Adipocyte (in vitro differentiated cells): ENCODE data around the gene UBA3.
A peak's percentile ranks its signal among the peaks of the same experiment; 100 is the strongest.

Experiments used
- DNase-seq: peaks from one replicate; pipeline ENCODE4 v3.0.0-alpha.2; 2015; ENCODE audit warnings: low read depth
- H3K27me3 ChIP-seq: replicated peaks from 2 replicates; pipeline ENCODE4 v1.7.0; 2013; ENCODE audit warnings: mild to moderate bottlenecking, low read length, moderate library complexity; ENCODE audit not compliant: control insufficient read depth, insufficient read depth
- H3K36me3 ChIP-seq: 2 replicates; pipeline ENCODE4 v1.7.0; 2013; ENCODE audit warnings: low read length, mild to moderate bottlenecking, moderate library complexity; ENCODE audit not compliant: control insufficient read depth, insufficient read depth, severe bottlenecking
- H3K4me1 ChIP-seq: 2 replicates; pipeline ENCODE4 v1.7.0; 2013; ENCODE audit warnings: mild to moderate bottlenecking, low read length, moderate library complexity; ENCODE audit not compliant: control insufficient read depth, insufficient read depth
- H3K4me3 ChIP-seq: 2 replicates; pipeline ENCODE4 v1.7.0; 2013; ENCODE audit warnings: mild to moderate bottlenecking, low read length, moderate library complexity
- H3K9ac ChIP-seq: 2 replicates; pipeline ENCODE4 v1.7.0; 2013; ENCODE audit warnings: mild to moderate bottlenecking, low read length, moderate library complexity
- H3K9me3 ChIP-seq: 2 replicates; pipeline ENCODE4 v1.7.0; 2013; ENCODE audit warnings: mild to moderate bottlenecking, low read length, moderate library complexity; ENCODE audit not compliant: control insufficient read depth

Gene UBA3

DNA sequence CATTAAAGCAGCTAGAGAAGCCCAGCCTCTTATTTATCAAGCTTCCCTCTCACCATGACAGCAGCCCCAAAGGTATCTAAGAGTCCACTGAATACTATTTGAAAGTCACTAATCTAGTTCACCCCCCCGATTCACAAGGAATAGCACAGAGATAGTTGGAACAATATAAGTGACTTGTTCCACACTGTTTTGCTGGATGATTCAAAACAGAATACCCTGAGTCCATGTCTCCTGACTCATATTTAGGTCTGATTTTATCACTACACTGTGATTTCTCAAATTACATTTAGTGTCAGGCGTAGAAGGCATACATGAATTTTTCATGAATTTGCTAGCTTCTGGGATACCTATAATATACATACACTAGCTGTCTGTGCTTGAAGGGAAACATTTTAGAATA, 48.0 kb downstream of the UBA3 start:
- peaks cover 20% of the 10 kb centered on the region for H3K4me1 ChIP-seq
- H3K36me3 ChIP-seq = peaks cover 98% of the 10 kb centered on the region
- H3K27me3 ChIP-seq = no peaks in the 10 kb centered on the region
- no peak overlapping the region for H3K9ac ChIP-seq
- no peaks in the 10 kb centered on the region for H3K9me3 ChIP-seq
- DNase-seq = peak; percentile 81
- H3K4me3 ChIP-seq = no peak overlapping the region

DNA sequence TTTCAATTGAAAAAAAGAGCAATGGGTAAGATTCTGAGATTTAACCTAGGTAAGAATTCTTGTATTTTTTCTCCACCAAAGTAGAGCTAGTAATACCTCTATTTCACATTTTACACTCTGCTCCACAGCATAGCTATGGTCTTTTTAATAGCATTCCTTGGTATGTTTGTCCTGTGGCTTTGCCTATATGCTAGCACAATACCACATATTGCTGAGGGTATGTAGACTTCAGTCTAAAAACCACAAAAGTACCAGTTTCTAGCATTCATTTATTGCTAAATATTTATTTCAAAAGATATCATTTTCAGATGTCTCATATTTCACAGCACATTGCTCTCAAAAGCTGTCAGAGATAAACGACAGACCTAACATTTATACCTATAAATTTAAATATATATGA, 48.5 kb downstream of the UBA3 start:
- peak; percentile 64 for DNase-seq
- no peak overlapping the region for H3K4me3 ChIP-seq
- H3K4me1 ChIP-seq = peaks cover 22% of the 10 kb centered on the region
- H3K27me3 ChIP-seq = no peaks in the 10 kb centered on the region
- no peak overlapping the region for H3K9ac ChIP-seq
- H3K9me3 ChIP-seq = no peaks in the 10 kb centered on the region
- H3K36me3 ChIP-seq = peaks cover 96% of the 10 kb centered on the region

- no peak for DNase-seq
- Histone ChIP-seq H3K9me3 (no peaks in the 10 kb centered on the region), H3K4me1 (no peaks in the 10 kb centered on the region), H3K36me3 (peaks cover 76% of the 10 kb centered on the region), H3K9ac (no peak overlapping the region), H3K4me3 (no peak overlapping the region), H3K27me3 (no peaks in the 10 kb centered on the region)
Measured at GRCh38 chr3:69020857-69021256, 59.3 kb downstream of the UBA3 start.

DNA sequence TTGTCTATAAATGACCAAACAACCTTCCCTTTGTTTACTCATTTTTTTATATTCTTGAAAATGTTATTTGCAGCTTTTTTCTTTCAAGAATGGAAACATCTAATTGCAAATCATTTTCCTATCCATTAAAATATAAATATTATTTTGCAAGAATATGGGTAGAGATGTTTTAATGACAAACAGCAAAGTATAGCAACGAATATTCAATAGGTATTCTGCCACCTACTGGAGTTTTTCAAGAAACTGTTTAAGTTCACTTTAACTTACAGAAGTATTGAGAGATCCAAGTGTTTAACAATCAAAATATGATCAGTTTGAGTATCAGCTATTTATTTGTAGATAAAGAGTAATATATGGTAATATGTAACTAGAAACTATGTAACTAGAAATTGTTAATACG, 59.7 kb downstream of the UBA3 start:
- Histone ChIP-seq H3K9me3 (no peaks in the 10 kb centered on the region), H3K4me1 (no peaks in the 10 kb centered on the region), H3K36me3 (peaks cover 76% of the 10 kb centered on the region), H3K4me3 (no peak overlapping the region), H3K9ac (no peak overlapping the region), H3K27me3 (no peaks in the 10 kb centered on the region)
- DNase-seq = peak; percentile 29

- Histone ChIP-seq H3K9me3 (no peaks in the 10 kb centered on the region), H3K36me3 (peaks cover 41% of the 10 kb centered on the region), H3K4me3 (no peak overlapping the region), H3K9ac (no peak overlapping the region), H3K27me3 (no peaks in the 10 kb centered on the region), H3K4me1 (peaks cover 19% of the 10 kb centered on the region)
- DNase-seq = no peak
Measured at GRCh38 chr3:69016901-69017300, 63.3 kb downstream of the UBA3 start.

GRCh38 chr3:69016102-69016501, 64.1 kb downstream of the UBA3 start:
- H3K4me3 ChIP-seq = no peak overlapping the region
- H3K9ac ChIP-seq = no peak overlapping the region
- H3K9me3 ChIP-seq = no peaks in the 10 kb centered on the region
- DNase-seq = no peak
- H3K36me3 ChIP-seq = peaks cover 34% of the 10 kb centered on the region
- H3K4me1 ChIP-seq = peaks cover 20% of the 10 kb centered on the region
- no peaks in the 10 kb centered on the region for H3K27me3 ChIP-seq

- H3K27me3 ChIP-seq = no peaks in the 10 kb centered on the region
- DNase-seq = peak; percentile 24
- peak overlapping the region; percentile 83 for H3K4me3 ChIP-seq
- H3K9me3 ChIP-seq = no peaks in the 10 kb centered on the region
- peaks cover 30% of the 10 kb centered on the region for H3K36me3 ChIP-seq
- peak overlapping the region; percentile 92 for H3K9ac ChIP-seq
- H3K4me1 ChIP-seq = peaks cover 37% of the 10 kb centered on the region
Measured at GRCh38 chr3:69014022-69014580, 66.1 kb downstream of the UBA3 start.

GRCh38 chr3:69013253-69014021, 66.7 kb downstream of the UBA3 start, which contains the start of gene EOGT:
Gene EOGT, minus strand, starts transcription at chr3:69013684. Its CDS starts 3,838 bp downstream, at chr3:69009846.
- Histone ChIP-seq H3K27me3 (no peaks in the 10 kb centered on the region), H3K4me3 (peak within 1 kb of the TSS; percentile 83), H3K9me3 (no peaks in the 10 kb centered on the region), H3K4me1 (peaks cover 42% of the 10 kb centered on the region), H3K9ac (peak within 1 kb of the TSS; percentile 92), H3K36me3 (peaks cover 32% of the 10 kb centered on the region)
- peak; percentile 94 for DNase-seq

DNA sequence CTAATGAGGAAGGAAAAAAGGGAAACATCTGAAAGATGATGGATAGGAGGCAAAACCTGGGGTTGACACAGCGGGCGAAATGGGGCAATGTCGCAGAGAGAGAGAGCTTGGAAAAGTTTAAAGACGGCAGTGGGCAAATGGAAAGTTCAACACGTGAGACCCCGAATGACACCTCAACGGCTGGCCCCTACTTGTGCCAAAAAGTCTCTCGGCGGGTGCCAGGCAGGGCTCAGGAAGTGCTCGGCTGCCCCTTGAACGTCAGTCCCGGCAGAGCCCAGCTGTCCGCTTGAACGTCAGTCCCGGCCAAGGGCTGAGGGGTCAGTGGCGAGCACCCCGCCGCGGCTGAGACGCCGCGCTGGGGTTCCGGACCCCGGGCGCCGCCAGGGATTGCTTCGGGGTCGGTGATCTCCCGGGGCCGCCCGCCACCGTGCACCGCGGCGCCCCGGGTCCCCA, 67.3 kb downstream of the UBA3 start:
- peaks cover 45% of the 10 kb centered on the region for H3K4me1 ChIP-seq
- H3K4me3 ChIP-seq = peak overlapping the region; percentile 83
- peak; percentile 77 for DNase-seq
- no peaks in the 10 kb centered on the region for H3K27me3 ChIP-seq
- H3K9ac ChIP-seq = peak overlapping the region; percentile 92
- H3K36me3 ChIP-seq = peaks cover 32% of the 10 kb centered on the region
- H3K9me3 ChIP-seq = no peaks in the 10 kb centered on the region

DNA sequence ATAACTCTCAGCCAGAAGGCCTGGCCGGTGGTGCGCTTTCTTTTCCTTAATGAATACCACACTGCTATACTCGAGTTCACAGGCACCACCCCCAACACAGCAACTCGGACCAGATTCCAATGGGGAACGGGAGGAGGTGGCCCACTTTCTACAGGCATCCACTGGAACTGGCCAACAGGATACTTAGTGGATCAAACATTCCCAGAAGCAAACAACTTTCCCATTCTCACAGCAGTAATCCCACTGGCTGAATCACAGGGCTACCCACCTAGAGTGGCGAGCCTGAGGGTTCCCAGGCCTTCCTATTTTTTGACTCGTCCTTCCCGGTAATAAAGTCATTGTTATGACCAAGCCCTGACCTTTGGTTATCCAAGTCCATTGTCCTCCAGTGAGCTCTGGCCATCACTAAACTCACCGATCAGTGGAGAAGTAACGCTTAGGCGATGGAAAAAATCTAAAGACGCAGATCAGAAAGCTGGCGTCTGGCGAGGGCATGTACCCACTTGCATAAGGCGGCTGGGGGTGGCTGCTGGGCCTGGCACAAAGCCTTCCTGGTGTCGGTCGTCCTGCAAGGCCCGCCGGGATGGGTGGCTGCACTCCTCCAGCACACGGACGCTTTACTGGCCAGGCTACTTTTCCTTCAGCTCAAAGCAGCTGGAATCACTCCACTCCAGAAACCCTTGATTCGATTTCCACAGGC, 67.9 kb downstream of the UBA3 start:
- Histone ChIP-seq H3K4me1 (peaks cover 45% of the 10 kb centered on the region), H3K27me3 (no peaks in the 10 kb centered on the region), H3K9ac (peak overlapping the region; percentile 92), H3K36me3 (peaks cover 30% of the 10 kb centered on the region), H3K9me3 (no peaks in the 10 kb centered on the region), H3K4me3 (peak overlapping the region; percentile 83)
- DNase-seq = peak; percentile 71

DNA sequence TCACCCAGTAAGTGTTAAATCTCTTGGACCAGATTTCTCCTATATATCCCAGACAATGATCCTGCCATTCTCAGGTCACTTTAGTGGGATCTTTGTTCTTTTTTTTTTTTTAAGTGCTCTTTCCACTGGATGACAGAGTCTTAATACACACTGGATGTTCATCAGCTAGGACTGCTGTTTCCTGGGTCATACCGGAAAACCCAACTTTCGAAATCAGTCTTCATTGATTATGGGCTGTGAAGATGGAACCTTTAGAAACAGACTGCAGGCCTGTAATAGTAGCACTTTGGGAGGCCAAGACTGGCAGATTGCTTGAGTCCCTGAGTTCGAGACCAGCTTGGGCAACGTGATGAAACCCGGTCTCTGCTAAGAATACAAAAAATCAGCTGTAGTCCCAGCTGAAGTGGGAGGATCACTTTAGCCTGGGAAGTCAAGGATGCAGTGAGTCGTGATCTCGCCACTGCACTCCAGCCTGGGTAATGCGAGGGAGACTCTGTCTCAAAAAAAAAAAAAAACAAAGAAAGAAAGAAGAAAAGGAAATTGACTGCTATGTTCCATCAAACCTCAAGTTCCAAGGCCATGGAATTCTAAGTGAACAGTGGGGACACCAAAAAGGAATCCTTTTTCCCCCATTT, 69.0 kb downstream of the UBA3 start:
- Histone ChIP-seq H3K27me3 (no peaks in the 10 kb centered on the region), H3K4me3 (no peak overlapping the region), H3K9me3 (no peaks in the 10 kb centered on the region), H3K9ac (no peak overlapping the region), H3K36me3 (peaks cover 32% of the 10 kb centered on the region), H3K4me1 (peaks cover 45% of the 10 kb centered on the region)
- DNase-seq = no peak
